ENCODE results near the gene SLC24A4.

The SLC24A4 gene

GRCh38 chr14:92493024-92493423, 170.1 kb downstream of the SLC24A4 start:
- no peak for DNase-seq (ENCODE audit: low spot score)
- Histone ChIP-seq H3K27ac (peak overlapping the region in 1 of 2 donors; percentile 2), H3K4me3 (no peak overlapping the region)
- TF ChIP-seq, protein P1, sequence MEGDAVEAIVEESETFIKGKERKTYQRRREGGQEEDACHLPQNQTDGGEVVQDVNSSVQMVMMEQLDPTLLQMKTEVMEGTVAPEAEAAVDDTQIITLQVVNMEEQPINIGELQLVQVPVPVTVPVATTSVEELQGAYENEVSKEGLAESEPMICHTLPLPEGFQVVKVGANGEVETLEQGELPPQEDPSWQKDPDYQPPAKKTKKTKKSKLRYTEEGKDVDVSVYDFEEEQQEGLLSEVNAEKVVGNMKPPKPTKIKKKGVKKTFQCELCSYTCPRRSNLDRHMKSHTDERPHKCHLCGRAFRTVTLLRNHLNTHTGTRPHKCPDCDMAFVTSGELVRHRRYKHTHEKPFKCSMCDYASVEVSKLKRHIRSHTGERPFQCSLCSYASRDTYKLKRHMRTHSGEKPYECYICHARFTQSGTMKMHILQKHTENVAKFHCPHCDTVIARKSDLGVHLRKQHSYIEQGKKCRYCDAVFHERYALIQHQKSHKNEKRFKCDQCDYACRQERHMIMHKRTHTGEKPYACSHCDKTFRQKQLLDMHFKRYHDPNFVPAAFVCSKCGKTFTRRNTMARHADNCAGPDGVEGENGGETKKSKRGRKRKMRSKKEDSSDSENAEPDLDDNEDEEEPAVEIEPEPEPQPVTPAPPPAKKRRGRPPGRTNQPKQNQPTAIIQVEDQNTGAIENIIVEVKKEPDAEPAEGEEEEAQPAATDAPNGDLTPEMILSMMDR (IDR thresholded peaks at IDR 0.05), result no peak

- TF ChIP-seq, protein P1 (IDR thresholded peaks at IDR 0.05), result no peak
- H3K4me3 ChIP-seq, result no peak overlapping the region
- DNase-seq (ENCODE audit: low spot score), result no peak
- H3K27ac ChIP-seq, result no peak overlapping the region
These were observed 170.5 kb downstream of the SLC24A4 start for GRCh38 chr14:92493492-92493891.

GRCh38 chr14:92494512-92494911, 171.5 kb downstream of the SLC24A4 start:
- no peak overlapping the region for H3K27ac ChIP-seq
- no peak overlapping the region for H3K4me3 ChIP-seq
- DNase-seq (ENCODE audit: low spot score), result no peak
- TF ChIP-seq, protein P1 (IDR thresholded peaks at IDR 0.05), result no peak

- peak; percentile 54 for DNase-seq (ENCODE audit: low spot score)
- TF ChIP-seq, protein P1 (IDR thresholded peaks at IDR 0.05), result no peak
- H3K27ac ChIP-seq, result no peak overlapping the region
- no peak overlapping the region for H3K4me3 ChIP-seq
These were observed 172.1 kb downstream of the SLC24A4 start for GRCh38 chr14:92495027-92495426.

DNA sequence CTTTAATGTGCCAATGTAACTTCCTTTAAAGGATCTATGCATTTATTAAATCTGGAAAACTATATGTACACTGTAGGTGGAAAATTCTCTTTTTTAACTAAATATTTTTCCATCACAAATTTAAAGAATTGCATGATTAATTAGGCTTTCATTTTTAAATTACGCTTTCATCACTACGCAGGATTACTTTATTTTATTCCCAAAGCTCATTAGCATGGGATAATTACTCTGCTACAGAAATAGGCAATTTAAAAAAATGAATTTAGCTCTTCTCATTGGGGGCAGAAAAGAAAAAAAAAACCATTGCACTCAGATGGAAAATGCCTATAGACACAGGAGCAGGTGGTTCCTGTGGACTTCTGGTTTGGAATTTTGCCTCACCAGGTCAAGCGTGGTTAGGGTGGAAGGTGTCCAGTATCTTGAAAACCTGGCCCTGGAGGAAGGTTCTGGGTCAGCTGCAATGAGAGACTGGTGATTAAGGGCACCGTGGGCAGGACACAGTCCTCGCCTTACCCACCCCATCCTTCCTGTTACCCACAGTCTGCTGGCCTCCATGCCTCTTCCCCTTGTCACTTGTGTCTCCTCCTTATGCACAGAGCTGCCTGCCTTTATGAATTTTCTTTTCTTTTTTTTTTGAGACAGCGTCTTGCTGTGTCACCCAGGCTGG, 173.4 kb downstream of the SLC24A4 start:
- TF ChIP-seq, protein P1 (IDR thresholded peaks at IDR 0.05), result no peak
- no peak overlapping the region for H3K27ac ChIP-seq
- peak; percentile 9 for DNase-seq (ENCODE audit: low spot score)
- H3K4me3 ChIP-seq, result no peak overlapping the region

DNA sequence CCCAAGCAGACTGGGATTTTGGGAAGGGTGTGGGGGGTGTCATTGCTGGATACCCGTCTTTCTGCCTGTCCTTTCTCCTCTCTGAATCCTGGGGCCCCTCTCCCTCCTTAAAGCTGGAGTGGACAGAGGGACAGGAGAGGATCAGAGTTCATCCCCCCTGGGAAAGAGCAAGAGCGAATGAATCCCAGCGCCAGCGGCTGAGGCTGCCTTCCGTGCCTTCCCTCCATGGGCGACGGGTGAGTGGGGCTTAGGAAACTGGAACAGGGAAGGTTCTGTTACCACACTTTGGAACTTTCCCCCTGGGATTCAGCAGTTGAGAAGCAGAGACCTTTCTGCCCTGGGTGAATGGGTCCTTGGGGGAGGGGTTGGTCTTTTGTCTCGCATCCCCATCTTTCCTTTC, 174.4 kb downstream of the SLC24A4 start:
- Histone ChIP-seq H3K27ac (no peak overlapping the region), H3K4me3 (no peak overlapping the region)
- peak; percentile 54 for DNase-seq (ENCODE audit: low spot score)
- TF ChIP-seq, protein P1 (IDR thresholded peaks at IDR 0.05), result no peak

GRCh38 chr14:92499234-92499633, 176.3 kb downstream of the SLC24A4 start:
- H3K27ac ChIP-seq, result no peak overlapping the region
- DNase-seq (ENCODE audit: low spot score), result peak; percentile 29
- no peak overlapping the region for H3K4me3 ChIP-seq
- TF ChIP-seq, protein P1 (IDR thresholded peaks at IDR 0.05), result no peak

All from coronary artery (tissue), 2 donors.